HL-60 (cell line): ENCODE data around the gene LIX1.

Experiments used
- CTCF ChIP-seq: IDR thresholded peaks from one replicate; pipeline ENCODE4 v1.5.1; 2011; ENCODE audit warnings: low read length, control low read depth, inconsistent platforms; ENCODE audit not compliant: insufficient read depth
- POLR2AphosphoS5 ChIP-seq: IDR thresholded peaks from 2 replicates; pipeline ENCODE4 v1.6.1; 2012; ENCODE audit warnings: low read depth

- TF ChIP-seq POLR2AphosphoS5 (no peak), CTCF (no peak)
Measured at GRCh38 chr5:97076098-97076497, 66.3 kb downstream of the LIX1 start.
